Stimulated activated CD8-positive, alpha-beta memory T cell treated with anti-CD3 and anti-CD28 coated beads, Interleukin-4, amount 100 ng/mL, for 4 hours (primary cell): Measurements from ENCODE around the gene HPSE2.
A peak's percentile ranks its signal among the peaks of the same experiment; 100 is the strongest.

Experiments used
- DNase-seq, 2 donors: peaks; one replicate each; pipeline ENCODE4 v3.0.0-alpha.2; 2020; ENCODE audit warnings: low read depth in 2 of 2, low spot score in 1 of 2

Gene HPSE2

GRCh38 chr10:98696516-98696915 lies 539.1 kb downstream of the HPSE2 start:
- no peak for DNase-seq

GRCh38 chr10:98694883-98695282 lies 540.8 kb downstream of the HPSE2 start:
- no peak for DNase-seq

GRCh38 chr10:98694014-98694413 lies 541.6 kb downstream of the HPSE2 start:
- no peak for DNase-seq

DNA sequence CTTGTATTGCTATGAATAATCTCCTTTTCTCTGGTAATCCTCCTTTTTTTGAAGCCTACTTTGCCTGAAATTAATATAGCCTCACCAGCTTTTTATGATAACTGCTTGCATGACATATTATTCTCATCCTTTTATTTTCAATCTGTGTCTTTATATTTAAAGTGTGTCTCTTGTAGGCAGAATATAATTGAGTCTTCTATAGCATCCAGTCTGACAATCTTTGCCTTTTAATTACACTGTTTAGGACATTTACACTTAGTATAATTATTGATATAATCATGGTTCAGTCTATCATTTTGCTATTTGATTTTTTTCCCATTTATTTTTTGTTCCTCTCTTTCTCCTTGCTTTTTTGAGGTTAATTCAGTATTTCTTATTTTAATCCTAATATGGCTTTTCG lies 548.0 kb downstream of the HPSE2 start:
- no peak for DNase-seq

DNA sequence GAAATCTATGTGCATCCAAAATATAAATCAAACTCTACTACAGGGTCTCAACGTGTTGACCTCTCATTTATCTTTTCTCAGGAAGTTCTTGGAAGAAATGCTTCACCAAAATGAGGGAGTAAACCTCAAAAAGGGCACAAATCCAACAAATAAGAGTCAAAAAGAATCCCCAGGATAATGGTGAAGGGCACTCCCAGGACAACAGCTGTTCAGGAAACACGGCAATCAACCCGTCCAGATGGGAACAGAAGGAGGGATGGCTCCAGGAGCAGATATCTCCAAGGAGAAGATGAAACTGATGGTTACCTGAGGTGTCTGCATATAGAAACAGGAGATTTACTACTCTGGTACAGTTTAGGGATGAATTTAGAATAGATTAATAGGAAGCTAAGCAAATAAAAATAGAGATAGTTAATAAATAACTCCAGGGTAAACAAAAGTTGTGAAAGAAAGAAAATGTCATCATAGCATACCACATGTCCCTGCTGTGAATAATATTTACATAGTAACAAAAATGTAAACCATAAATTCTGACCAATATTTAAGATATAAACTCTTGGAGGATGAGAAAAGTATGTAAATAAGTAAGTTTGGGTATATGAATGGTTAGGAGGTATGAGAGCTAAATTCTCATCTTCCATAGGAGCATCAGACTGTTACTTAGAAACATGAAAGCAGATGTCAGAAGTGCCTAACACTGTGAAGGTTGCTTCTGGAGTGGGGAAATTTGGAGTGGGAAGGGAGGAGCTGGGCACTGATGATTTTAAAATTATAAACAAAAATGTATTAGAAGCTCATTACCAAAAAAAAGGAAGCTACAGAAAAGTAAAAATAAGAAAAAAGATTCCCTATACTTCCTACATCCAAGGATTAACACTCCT lies 551.4 kb downstream of the HPSE2 start:
- DNase-seq: no peak

GRCh38 chr10:98676895-98677294 lies 558.8 kb downstream of the HPSE2 start:
- no peak for DNase-seq

DNA sequence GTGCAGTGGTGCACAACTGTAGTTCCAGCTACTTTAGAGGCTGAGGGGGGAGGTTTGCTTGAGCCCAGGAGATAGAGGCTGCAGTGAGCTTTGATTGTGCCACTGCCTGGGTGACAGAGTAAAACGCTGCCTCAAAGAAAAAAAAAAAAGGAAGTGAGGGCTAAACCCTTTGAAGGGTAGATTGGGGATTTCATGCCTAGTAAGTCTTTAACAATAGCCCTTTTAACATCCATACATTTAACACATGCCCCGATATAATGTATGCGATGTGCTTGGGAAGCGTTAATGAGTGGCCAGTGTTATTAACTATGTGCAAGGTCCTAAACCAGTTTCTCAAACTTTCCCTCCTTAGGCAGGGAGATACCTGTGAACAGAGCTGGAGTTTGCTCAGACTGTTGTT lies 559.8 kb downstream of the HPSE2 start:
- no peak for DNase-seq

GRCh38 chr10:98673171-98673782 lies 562.4 kb downstream of the HPSE2 start:
- no peak for DNase-seq

- no peak for DNase-seq
These were observed 568.6 kb downstream of the HPSE2 start for GRCh38 chr10:98667081-98667480.

DNA sequence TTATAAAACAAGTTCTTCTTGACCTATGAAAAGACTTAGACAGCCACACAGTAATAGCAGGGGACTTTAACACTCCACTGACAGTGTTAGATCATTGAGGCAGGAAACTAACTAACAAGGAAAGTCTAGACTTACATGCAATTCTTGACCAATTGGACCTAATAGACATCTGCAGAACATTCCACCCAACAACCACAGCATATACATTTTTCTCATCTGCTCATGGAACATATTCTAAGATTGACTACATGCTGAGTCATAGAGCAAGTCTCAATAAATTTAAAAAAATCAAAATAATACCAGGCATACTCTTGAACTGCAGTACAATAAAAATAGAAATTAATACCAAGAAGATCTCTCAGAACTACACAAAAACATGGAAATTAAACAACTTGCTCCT lies 569.4 kb downstream of the HPSE2 start:
- no peak for DNase-seq

DNA sequence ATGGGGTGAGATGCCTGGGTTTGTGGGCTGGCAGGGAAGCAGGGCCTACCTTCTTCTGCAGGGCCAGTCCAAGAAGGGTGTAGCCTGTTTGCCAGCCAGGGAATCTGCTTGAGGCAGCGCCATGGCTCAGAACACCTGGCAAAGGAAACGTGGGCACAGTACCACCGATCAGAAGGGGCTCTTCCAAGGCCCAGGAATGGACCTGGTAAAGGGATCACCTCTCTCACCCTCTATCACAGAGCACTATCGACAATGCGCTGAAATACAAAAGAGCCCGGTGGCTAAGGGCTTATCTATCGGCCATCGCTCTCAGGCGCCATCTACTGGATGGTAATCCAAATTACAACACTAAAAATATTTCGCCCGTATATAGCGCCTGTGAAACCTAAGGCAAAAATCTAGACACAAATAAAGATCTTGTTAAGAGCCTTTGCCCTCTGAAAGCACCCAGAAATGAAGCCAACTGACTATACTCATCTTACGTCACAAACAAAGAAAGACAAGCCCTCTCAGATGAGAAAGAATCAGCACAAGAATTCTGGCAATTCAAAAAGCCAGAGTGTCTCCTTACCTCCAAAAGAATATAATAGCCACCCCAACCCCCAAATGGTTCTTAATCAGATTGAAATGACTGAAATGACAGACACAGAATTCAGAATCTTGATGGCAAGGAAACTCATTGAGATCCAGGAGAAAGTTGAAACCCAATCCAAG lies 571.2 kb downstream of the HPSE2 start:
- DNase-seq: peak in 1 of 2 donors; percentile 1

DNA sequence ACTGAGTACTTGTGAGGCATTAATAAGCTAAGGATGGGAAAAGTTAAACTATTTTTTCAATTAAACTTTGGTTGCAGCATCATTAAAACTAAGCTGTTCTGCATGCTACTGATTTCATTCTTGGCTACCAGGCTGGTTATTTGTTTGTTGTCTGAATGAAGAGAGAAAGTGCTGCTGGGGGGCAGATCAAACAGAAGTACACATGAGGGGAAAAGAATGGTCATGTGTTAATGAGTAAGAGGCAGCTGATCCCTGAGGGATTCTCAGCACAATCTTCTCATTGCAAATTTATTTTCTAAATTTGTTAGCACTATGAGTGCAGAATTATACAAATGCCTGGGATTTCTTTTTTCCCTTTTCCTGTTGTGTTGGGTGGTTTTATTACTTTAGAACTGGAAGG lies 575.7 kb downstream of the HPSE2 start:
- no peak for DNase-seq

GRCh38 chr10:98655492-98655891 lies 580.2 kb downstream of the HPSE2 start:
- DNase-seq: no peak

DNA sequence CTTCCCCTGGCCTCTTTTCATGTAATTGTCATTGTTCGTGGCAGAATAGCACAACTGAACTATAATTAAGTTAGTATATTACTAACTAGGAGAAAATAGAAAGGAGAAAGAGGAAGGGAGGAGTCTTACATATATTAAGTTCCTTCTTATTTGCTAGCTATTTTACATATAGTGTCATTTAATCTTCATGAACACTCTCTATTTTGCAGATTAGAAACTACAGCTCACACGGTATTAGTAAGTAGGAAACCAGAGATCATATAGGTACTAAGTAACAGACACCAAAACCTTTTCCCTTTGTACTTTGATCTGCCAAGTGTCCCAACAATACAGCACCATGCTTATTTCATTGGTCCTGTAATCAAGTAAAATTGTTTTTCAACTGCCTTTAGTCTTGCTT lies 586.5 kb downstream of the HPSE2 start:
- no peak for DNase-seq

- DNase-seq: no peak
These were observed 588.4 kb downstream of the HPSE2 start for GRCh38 chr10:98646998-98647917.

GRCh38 chr10:98644466-98644865 lies 591.2 kb downstream of the HPSE2 start:
- DNase-seq: no peak

DNA sequence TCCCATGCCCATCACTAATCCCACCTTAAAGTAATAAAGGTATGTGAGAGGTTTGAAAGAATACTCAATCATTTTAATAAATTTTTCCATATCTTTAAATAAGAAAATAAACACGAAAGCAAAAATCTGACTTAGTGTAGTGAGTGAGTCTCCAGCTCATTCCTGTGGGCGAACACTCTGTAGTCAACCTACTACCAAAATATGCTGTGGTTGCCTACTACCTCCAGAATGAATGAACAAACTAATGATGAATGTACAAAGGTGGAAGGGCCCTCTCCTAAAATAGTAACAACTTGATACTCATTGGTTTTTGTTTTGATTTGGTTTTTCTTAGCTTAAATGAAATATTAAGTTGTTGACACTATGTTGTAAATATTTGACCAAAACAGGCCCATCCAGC lies 593.4 kb downstream of the HPSE2 start:
- no peak for DNase-seq

- no peak for DNase-seq
These were observed 596.7 kb downstream of the HPSE2 start for GRCh38 chr10:98638920-98639319.

DNA sequence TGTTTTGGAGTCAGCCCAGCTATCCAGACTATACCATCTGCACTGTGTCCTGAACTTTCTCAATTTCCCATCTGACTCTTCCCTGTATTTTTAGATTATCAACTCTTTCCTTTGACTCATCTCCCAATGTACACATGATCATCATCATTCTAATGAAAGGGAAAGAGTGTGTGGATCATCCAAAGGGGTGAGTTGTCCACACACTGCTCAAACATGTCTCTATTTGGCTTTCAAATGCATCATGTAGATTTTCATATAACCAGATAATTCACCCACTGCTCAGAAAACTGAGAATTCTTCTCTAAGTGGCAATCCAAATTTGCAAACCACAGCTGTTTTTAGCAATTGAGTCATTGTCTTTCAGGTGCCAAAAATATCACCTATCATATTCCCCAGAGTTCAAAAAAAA lies 598.7 kb downstream of the HPSE2 start:
- no peak for DNase-seq

DNA sequence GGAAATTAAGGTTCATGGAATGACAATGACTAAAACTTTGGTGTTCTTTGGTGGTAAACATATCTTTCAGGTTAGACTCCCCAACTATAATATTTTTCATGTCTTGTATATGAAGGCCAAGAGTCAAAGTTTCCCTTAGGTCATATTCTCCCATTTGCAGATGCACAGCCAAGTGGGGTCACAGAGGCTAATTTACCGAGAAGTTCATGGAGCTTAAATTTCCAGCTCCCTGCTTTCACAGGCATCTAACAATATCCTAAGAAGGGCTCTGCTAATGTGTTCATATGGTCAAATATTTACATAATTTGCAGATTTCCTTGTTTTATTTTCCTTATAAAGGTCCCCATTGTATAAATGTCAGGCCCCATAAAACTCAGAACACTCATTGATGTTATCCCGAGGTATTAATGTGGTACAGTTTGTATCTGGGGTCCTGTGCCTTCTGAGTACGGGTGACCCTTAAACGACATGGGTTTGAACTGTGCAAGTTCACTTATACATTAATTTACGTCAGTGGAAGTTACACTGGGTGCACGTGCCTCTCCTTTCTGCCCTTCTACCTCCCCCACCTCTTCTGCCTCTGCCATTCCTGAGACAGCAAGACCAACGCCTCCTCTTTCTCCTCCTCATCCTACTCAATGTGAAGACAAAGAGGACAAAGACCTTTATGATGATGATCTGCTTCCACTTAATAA lies 603.0 kb downstream of the HPSE2 start:
- DNase-seq: no peak
